C4-2B (cell line): ENCODE data around the gene SLC9A9.

Source experiments
- CTCF ChIP-seq: fragments of 450-650 bp; conservative IDR thresholded peaks from 2 replicates; pipeline ENCODE4 v1.5.1; 2017; ENCODE audit warnings: mild to moderate bottlenecking
- ZFX ChIP-seq: fragments of 450-650 bp; IDR thresholded peaks from 2 replicates; pipeline ENCODE4 v1.6.1; 2017

- TF ChIP-seq CTCF (no peak), ZFX (no peak)
Measured at GRCh38 chr3:143445118-143445517, 403.1 kb downstream of the SLC9A9 start.
